Hepatocyte (in vitro differentiated cells): Measurements from ENCODE around the gene TMEM121B. TPM values are rescaled to one million over a fixed set of nuclear protein-coding genes. Genes with fewer than 3 reads are reported as not detected.

Experiments
- DNase-seq: peaks from one replicate; pipeline ENCODE4 v3.0.0-alpha.2; 2016; ENCODE audit warnings: low spot score
- H2AFZ ChIP-seq: fragments of 200-600 bp; sonication (generic); 2 replicates; pipeline ENCODE4 v1.6.0; 2016; ENCODE audit warnings: antibody characterized with exemption, mild to moderate bottlenecking
- H3K27ac ChIP-seq: fragments of 200-600 bp; sonication (generic); 2 replicates; pipeline ENCODE4 v1.5.1; 2016; ENCODE audit warnings: mild to moderate bottlenecking
- H3K27me3 ChIP-seq: fragments of 200-600 bp; sonication (generic); 2 replicates; pipeline ENCODE4 v1.6.1; 2016
- H3K36me3 ChIP-seq: fragments of 200-600 bp; sonication (generic); replicated peaks from 2 replicates; pipeline ENCODE4 v1.5.1; 2016; ENCODE audit warnings: low read depth; ENCODE audit not compliant: insufficient read depth
- H3K4me1 ChIP-seq: fragments of 200-600 bp; sonication (generic); 2 replicates; pipeline ENCODE4 v1.5.1; 2016; ENCODE audit warnings: mild to moderate bottlenecking, moderate library complexity; ENCODE audit not compliant: insufficient read depth
- H3K4me2 ChIP-seq: fragments of 200-600 bp; sonication (generic); 2 replicates; pipeline ENCODE4 v1.6.0; 2016
- H3K4me3 ChIP-seq: fragments of 200-600 bp; sonication (generic); 2 replicates; pipeline ENCODE4 v1.5.1; 2016; ENCODE audit warnings: mild to moderate bottlenecking
- H3K79me2 ChIP-seq: fragments of 200-600 bp; sonication (generic); 2 replicates; pipeline ENCODE4 v1.6.0; 2017; ENCODE audit warnings: mild to moderate bottlenecking
- H3K9me2 ChIP-seq: fragments of 200-600 bp; sonication (generic); replicated peaks from 2 replicates; pipeline ENCODE4 v1.6.0; 2017; ENCODE audit warnings: mild to moderate bottlenecking; ENCODE audit not compliant: insufficient read depth
- H3K9me3 ChIP-seq: fragments of 200-600 bp; sonication (generic); 2 replicates; pipeline ENCODE4 v1.5.1; 2016; ENCODE audit warnings: low read depth, mild to moderate bottlenecking
- H4K20me1 ChIP-seq: fragments of 200-600 bp; sonication (generic); 2 replicates; pipeline ENCODE4 v1.6.0; 2016; ENCODE audit warnings: mild to moderate bottlenecking; ENCODE audit not compliant: insufficient read depth, poor library complexity, severe bottlenecking
- EZH2 ChIP-seq: fragments of 200-600 bp; sonication (generic); IDR thresholded peaks from 2 replicates; pipeline ENCODE4 v1.6.1; 2016; ENCODE audit warnings: antibody characterized with exemption, mild to moderate bottlenecking, borderline replicate concordance
- EZH2phosphoT487 ChIP-seq: fragments of 200-600 bp; sonication (generic); IDR thresholded peaks from one replicate; pipeline ENCODE4 v1.6.1; 2018; ENCODE audit warnings: antibody characterized with exemption, mild to moderate bottlenecking, low read depth, moderate library complexity; ENCODE audit not compliant: unreplicated experiment, severe bottlenecking
- WGBS: methylation state at CpG from one replicate; pipeline ENCODE4 v1.1.6; 2016; ENCODE audit warnings: low lambda C conversion rate; ENCODE audit errors: missing lambda C conversion rate; 5-methylcytosine and 5-hydroxymethylcytosine counted together
- polyA plus RNA-seq: library from polyadenylated mRNA; unstranded; fragments of >200 nt; fragmentation: Nextera tagmentation; extraction: Ambion mirVana; gene quantifications from 2 replicates; pipeline ENCODE4 v1.2.1, GENCODE V29; 2016
- total RNA-seq: library from RNA; depleted of rRNA; stranded (reverse); fragments of >200 nt; gene quantifications from 2 replicates; pipeline ENCODE4 v1.2.3, GENCODE V29; 2014
- TF ChIP-seq, protein P1 (sequence below): fragments of 200-600 bp; sonication (generic); IDR thresholded peaks from 2 replicates; pipeline ENCODE4 v1.5.1; 2016; ENCODE audit warnings: antibody characterized with exemption, mild to moderate bottlenecking; ENCODE audit not compliant: poor library complexity

Gene TMEM121B
- total and polyA plus RNA-seq, 2 experiments from 2014 or later: 0.30 to 0.50 TPM

GRCh38 chr22:17130199-17130598 is 9.0 kb upstream of the TMEM121B start:
- Histone ChIP-seq H3K4me2 (no peak overlapping the region), H3K9me2 (no peaks in the 10 kb centered on the region), H2AFZ (no peak overlapping the region), H3K27me3 (no peaks in the 10 kb centered on the region), H3K9me3 (no peaks in the 10 kb centered on the region), H4K20me1 (no peaks in the 10 kb centered on the region), H3K36me3 (no peaks in the 10 kb centered on the region), H3K4me3 (no peak overlapping the region), H3K27ac (no peak overlapping the region), H3K4me1 (no peaks in the 10 kb centered on the region), H3K79me2 (no peaks in the 10 kb centered on the region)
- WGBS: 78% methylated on average over 1 of the region's 1 CpG
- DNase-seq: no peak
- TF ChIP-seq, protein P1, sequence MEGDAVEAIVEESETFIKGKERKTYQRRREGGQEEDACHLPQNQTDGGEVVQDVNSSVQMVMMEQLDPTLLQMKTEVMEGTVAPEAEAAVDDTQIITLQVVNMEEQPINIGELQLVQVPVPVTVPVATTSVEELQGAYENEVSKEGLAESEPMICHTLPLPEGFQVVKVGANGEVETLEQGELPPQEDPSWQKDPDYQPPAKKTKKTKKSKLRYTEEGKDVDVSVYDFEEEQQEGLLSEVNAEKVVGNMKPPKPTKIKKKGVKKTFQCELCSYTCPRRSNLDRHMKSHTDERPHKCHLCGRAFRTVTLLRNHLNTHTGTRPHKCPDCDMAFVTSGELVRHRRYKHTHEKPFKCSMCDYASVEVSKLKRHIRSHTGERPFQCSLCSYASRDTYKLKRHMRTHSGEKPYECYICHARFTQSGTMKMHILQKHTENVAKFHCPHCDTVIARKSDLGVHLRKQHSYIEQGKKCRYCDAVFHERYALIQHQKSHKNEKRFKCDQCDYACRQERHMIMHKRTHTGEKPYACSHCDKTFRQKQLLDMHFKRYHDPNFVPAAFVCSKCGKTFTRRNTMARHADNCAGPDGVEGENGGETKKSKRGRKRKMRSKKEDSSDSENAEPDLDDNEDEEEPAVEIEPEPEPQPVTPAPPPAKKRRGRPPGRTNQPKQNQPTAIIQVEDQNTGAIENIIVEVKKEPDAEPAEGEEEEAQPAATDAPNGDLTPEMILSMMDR: no peak
- TF ChIP-seq EZH2phosphoT487 (no peak), EZH2 (no peak)

DNA sequence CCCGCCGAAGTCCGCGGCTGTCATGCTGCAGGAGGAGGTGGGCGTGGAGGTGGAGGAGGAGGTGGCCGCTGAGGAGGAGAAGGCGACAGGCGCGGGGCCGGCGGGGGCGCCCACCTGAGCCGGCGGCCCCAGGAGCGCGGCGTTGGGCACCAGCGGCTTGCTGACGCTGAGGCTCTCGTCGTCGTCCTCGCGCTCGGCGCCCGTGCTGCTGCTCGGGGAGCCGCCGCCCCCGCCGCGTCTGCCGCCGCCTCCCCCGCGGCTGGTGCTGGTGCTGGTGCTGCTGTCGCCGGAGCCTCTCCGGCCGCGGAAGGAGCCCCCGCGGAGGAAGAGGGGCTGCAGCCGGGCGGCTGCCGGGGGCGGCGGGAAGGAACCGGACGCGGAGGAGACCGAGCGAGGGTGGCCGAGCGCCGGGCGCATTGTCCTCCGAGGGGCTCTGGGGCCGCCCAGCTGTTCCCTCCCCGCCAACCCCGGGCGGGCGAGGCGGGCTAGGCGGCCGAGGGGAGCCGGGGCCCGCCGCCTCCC is 388 bp downstream of the TMEM121B start:
- peak overlapping the region; percentile 98 for H3K4me2 ChIP-seq
- peak overlapping the region; percentile 61 for H3K4me3 ChIP-seq
- H3K36me3 ChIP-seq: no peaks in the 10 kb centered on the region
- no peak overlapping the region for H3K27ac ChIP-seq
- 0% methylated on average over 1 of the region's 70 CpGs for WGBS
- no peaks in the 10 kb centered on the region for H3K4me1 ChIP-seq
- H2AFZ ChIP-seq: peak overlapping the region; percentile 46
- peak; percentile 35 for DNase-seq
- H3K27me3 ChIP-seq: peaks cover 30% of the 10 kb centered on the region
- TF ChIP-seq EZH2: no peak
- TF ChIP-seq EZH2phosphoT487: no peak
- TF ChIP-seq, protein P1: no peak
- H3K9me3 ChIP-seq: no peaks in the 10 kb centered on the region
- no peaks in the 10 kb centered on the region for H4K20me1 ChIP-seq
- H3K79me2 ChIP-seq: no peaks in the 10 kb centered on the region
- H3K9me2 ChIP-seq: no peaks in the 10 kb centered on the region

DNA sequence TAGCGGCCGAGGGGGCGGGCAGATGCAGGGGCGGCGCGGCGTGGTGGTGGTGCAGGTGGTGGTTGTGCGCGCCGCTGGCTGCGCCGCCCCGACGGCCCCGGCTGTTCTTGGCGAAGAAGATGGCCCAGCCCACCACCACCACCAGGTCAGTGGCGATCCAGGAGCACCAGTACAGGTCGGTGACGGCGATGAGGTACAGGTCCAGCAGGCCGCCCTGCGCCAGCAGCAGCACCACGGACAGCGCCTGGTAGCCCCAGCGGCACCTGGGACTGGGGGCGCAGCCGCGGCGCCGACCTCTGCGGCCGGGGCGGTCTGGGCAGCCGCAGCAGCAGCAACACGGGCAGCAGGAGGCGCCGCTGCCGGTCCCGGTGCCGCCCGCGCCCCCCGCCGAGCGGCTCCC is 879 bp downstream of the TMEM121B start:
- Histone ChIP-seq H3K27me3 (peaks cover 30% of the 10 kb centered on the region), H3K4me2 (peak overlapping the region; percentile 98)
- 1% methylated on average over 34 of the region's 45 CpGs for WGBS

More for the DNA sequence above, 879 bp downstream of the TMEM121B start:
- H3K9me2 ChIP-seq: no peaks in the 10 kb centered on the region
- H3K4me3 ChIP-seq: no peak overlapping the region
- no peaks in the 10 kb centered on the region for H3K9me3 ChIP-seq
- H3K4me1 ChIP-seq: no peaks in the 10 kb centered on the region
- H3K36me3 ChIP-seq: no peaks in the 10 kb centered on the region
- TF ChIP-seq EZH2phosphoT487: no peak
- TF ChIP-seq EZH2: no peak
- TF ChIP-seq, protein P1: no peak
- DNase-seq: peak; percentile 85
- no peaks in the 10 kb centered on the region for H3K79me2 ChIP-seq
- H4K20me1 ChIP-seq: no peaks in the 10 kb centered on the region
- H3K27ac ChIP-seq: no peak overlapping the region
- no peak overlapping the region for H2AFZ ChIP-seq
